H1 (cell line): ENCODE results near the gene LTO1.

ENCODE experiments used
- CTCF ChIP-seq, 3 experiments: IDR thresholded peaks; 1 replicate in 2 of 3; 2 replicates in 1 of 3; pipeline versions ENCODE4 v1.5.1 to v1.6.1; 2011; ENCODE audit warnings: low read length in 3 of 3, mild to moderate bottlenecking in 3 of 3, inconsistent platforms in 2 of 3, low read depth in 1 of 3, moderate library complexity in 1 of 3; ENCODE audit not compliant: insufficient read depth in 1 of 3; ENCODE audit errors: control extremely low read depth in 1 of 3
- EP300 ChIP-seq, 2 experiments: IDR thresholded peaks; 1 replicate in 1 of 2; 2 replicates in 1 of 2; pipeline ENCODE4 v1.6.1; 2011 to 2012; ENCODE audit warnings: low read depth in 2 of 2, low read length in 2 of 2, mild to moderate bottlenecking in 2 of 2, borderline replicate concordance in 1 of 2, inconsistent platforms in 1 of 2, moderate library complexity in 1 of 2
- POLR2A ChIP-seq, 2 experiments: IDR thresholded peaks; 1 replicate in 1 of 2; 2 replicates in 1 of 2; pipeline ENCODE4 v1.6.1; 2011; ENCODE audit warnings: low read depth in 2 of 2, low read length in 2 of 2, mild to moderate bottlenecking in 2 of 2; ENCODE audit errors: control extremely low read depth in 1 of 2
- USF2 ChIP-seq: IDR thresholded peaks from 2 replicates; pipeline ENCODE4 v1.6.1; 2011; ENCODE audit warnings: low read length, improper control_type of control experiment

- TF ChIP-seq EP300 (IDR thresholded peaks at IDR 0.05; ENCODE audit: borderline replicate concordance in 1 of 2, low read depth in 2 of 2, low read length in 2 of 2) (no peak), CTCF (IDR thresholded peaks at IDR 0.05; ENCODE audit: control extremely low read depth in 1 of 3, insufficient read depth in 1 of 3, low read depth in 1 of 3, low read length in 3 of 3) (no peak), USF2 (no peak), POLR2A (IDR thresholded peaks at IDR 0.05; ENCODE audit: control extremely low read depth in 1 of 2, low read depth in 2 of 2, low read length in 2 of 2) (no peak)
These were observed 21.7 kb downstream of the LTO1 start for GRCh38 chr11:69653406-69653960.
